MM.1S (cell line): ENCODE data around the gene CUZD1.

Source experiments
- DNase-seq: peaks from one replicate; pipeline ENCODE4 v3.0.0-alpha.2; 2015
- H2AFZ ChIP-seq: fragments of 300-600 bp; sonication (generic); 2 replicates; pipeline ENCODE4 v1.6.0; 2016; ENCODE audit warnings: antibody characterized with exemption, low read length
- H3F3A ChIP-seq: fragments of 300-600 bp; sonication (generic); 2 replicates; pipeline ENCODE4 v1.6.1; 2016; ENCODE audit warnings: mild to moderate bottlenecking, antibody characterized with exemption, low read length, moderate library complexity, mixed read lengths; ENCODE audit not compliant: insufficient read depth
- H3K27ac ChIP-seq: fragments of 300-600 bp; sonication (generic); 2 replicates; pipeline ENCODE4 v1.5.1; 2016; ENCODE audit warnings: mild to moderate bottlenecking, low read length
- H3K27me3 ChIP-seq: fragments of 300-600 bp; sonication (generic); replicated peaks from 2 replicates; pipeline ENCODE4 v1.6.0; 2016; ENCODE audit warnings: low read length; ENCODE audit not compliant: insufficient read depth
- H3K36me3 ChIP-seq: fragments of 300-600 bp; sonication (generic); replicated peaks from 2 replicates; pipeline ENCODE4 v1.6.1; 2016; ENCODE audit warnings: mild to moderate bottlenecking, low read length, mixed read lengths; ENCODE audit not compliant: insufficient read depth
- H3K4me1 ChIP-seq: fragments of 300-600 bp; sonication (generic); 2 replicates; pipeline ENCODE4 v1.6.1; 2016; ENCODE audit warnings: low read length, mixed read lengths
- H3K4me2 ChIP-seq: fragments of 300-600 bp; sonication (generic); 2 replicates; pipeline ENCODE4 v1.6.0; 2016; ENCODE audit warnings: low read depth, low read length
- H3K4me3 ChIP-seq: fragments of 300-600 bp; sonication (generic); 2 replicates; pipeline ENCODE4 v1.5.1; 2016; ENCODE audit warnings: low read length, mixed read lengths
- H3K79me2 ChIP-seq: fragments of 300-600 bp; sonication (generic); 2 replicates; pipeline ENCODE4 v1.6.1; 2016; ENCODE audit warnings: mixed run types, low read length, mixed read lengths
- H3K9ac ChIP-seq: fragments of 300-600 bp; sonication (generic); 2 replicates; pipeline ENCODE4 v1.6.1; 2016; ENCODE audit warnings: low read length, mixed read lengths
- H3K9me2 ChIP-seq: fragments of 300-600 bp; sonication (generic); replicated peaks from 2 replicates; pipeline ENCODE4 v1.6.1; 2016; ENCODE audit warnings: mild to moderate bottlenecking, low read length, mixed read lengths; ENCODE audit not compliant: insufficient read depth
- H3K9me3 ChIP-seq: fragments of 300-600 bp; sonication (generic); replicated peaks from 2 replicates; pipeline ENCODE4 v1.6.1; 2016; ENCODE audit warnings: mild to moderate bottlenecking, low read length, mixed read lengths; ENCODE audit not compliant: insufficient read depth
- H4K20me1 ChIP-seq: fragments of 300-600 bp; sonication (generic); 2 replicates; pipeline ENCODE4 v1.6.1; 2016; ENCODE audit warnings: mild to moderate bottlenecking, low read length, moderate library complexity, mixed read lengths; ENCODE audit not compliant: insufficient read depth
- EZH2 ChIP-seq: fragments of 300-600 bp; sonication (generic); optimal IDR thresholded peaks from 2 replicates; pipeline ENCODE3; 2017; ENCODE audit warnings: low read depth, mild to moderate bottlenecking, antibody characterized with exemption, low read length, mixed read lengths
- EZH2phosphoT487 ChIP-seq: fragments of 300-600 bp; sonication (generic); IDR thresholded peaks from 2 replicates; pipeline ENCODE4 v1.6.1; 2018; ENCODE audit warnings: antibody characterized with exemption, low read length
- TF ChIP-seq, protein P1 (sequence below): fragments of 300-600 bp; sonication (generic); IDR thresholded peaks from 2 replicates; pipeline ENCODE4 v1.5.1; 2016; ENCODE audit warnings: antibody characterized with exemption, low read length, mixed read lengths

The CUZD1 gene

DNA sequence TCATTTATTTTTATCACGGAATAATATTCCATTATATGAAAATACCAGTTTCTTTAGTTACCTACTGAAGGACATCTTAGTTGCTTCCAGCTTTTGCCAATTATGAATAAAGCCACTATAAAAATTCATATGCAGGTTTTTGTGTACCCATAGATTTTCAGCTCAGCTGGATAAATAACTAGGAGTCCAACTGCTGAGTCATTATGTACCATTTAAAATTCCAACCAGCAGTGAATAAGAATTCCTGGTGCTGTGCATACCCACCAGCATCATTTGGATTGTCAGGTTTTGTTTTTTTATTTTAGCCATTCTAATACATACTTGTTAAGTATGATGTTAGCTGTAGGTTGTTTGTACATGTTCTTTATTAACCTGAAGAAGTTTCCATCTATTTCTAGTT, 19.2 kb upstream of the CUZD1 start:
- no peak for DNase-seq
- H4K20me1 ChIP-seq: no peaks in the 10 kb centered on the region
- no peak overlapping the region for H3K9ac ChIP-seq
- peaks cover 67% of the 10 kb centered on the region for H3K79me2 ChIP-seq
- no peaks in the 10 kb centered on the region for H3F3A ChIP-seq
- no peaks in the 10 kb centered on the region for H3K27me3 ChIP-seq
- H3K9me2 ChIP-seq: no peaks in the 10 kb centered on the region
- no peaks in the 10 kb centered on the region for H3K36me3 ChIP-seq
- TF ChIP-seq, protein P1, sequence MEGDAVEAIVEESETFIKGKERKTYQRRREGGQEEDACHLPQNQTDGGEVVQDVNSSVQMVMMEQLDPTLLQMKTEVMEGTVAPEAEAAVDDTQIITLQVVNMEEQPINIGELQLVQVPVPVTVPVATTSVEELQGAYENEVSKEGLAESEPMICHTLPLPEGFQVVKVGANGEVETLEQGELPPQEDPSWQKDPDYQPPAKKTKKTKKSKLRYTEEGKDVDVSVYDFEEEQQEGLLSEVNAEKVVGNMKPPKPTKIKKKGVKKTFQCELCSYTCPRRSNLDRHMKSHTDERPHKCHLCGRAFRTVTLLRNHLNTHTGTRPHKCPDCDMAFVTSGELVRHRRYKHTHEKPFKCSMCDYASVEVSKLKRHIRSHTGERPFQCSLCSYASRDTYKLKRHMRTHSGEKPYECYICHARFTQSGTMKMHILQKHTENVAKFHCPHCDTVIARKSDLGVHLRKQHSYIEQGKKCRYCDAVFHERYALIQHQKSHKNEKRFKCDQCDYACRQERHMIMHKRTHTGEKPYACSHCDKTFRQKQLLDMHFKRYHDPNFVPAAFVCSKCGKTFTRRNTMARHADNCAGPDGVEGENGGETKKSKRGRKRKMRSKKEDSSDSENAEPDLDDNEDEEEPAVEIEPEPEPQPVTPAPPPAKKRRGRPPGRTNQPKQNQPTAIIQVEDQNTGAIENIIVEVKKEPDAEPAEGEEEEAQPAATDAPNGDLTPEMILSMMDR: no peak
- TF ChIP-seq EZH2: no peak
- no peaks in the 10 kb centered on the region for H3K4me1 ChIP-seq
- H3K4me3 ChIP-seq: no peak overlapping the region
- H3K9me3 ChIP-seq: no peaks in the 10 kb centered on the region
- H2AFZ ChIP-seq: no peak overlapping the region
- H3K4me2 ChIP-seq: no peak overlapping the region
- H3K27ac ChIP-seq: no peak overlapping the region

DNA sequence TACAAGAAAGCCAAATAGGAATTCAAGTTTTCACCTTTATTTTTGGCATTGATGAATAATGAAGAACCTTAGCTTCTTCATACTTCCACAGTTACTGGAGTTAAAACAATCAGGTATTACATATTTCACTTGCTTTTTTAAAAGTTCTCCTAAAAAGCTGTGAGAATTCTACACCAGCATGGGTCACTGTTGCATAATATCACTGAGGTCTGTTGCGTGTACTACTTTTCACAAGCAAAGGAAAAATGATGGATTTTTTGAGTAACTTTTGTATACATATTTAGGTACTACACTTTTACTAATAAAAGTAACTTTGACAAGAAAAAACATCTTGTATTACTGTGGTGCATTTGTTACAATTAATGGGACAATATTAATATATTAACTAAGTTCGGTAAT, 18.5 kb upstream of the CUZD1 start:
- Histone ChIP-seq H3K36me3 (no peaks in the 10 kb centered on the region), H3K4me3 (no peak overlapping the region), H2AFZ (no peak overlapping the region), H3K9me2 (no peaks in the 10 kb centered on the region), H4K20me1 (no peaks in the 10 kb centered on the region), H3K27ac (no peak overlapping the region), H3K4me2 (no peak overlapping the region), H3K9me3 (no peaks in the 10 kb centered on the region), H3K9ac (no peak overlapping the region), H3K27me3 (no peaks in the 10 kb centered on the region), H3K79me2 (peaks cover 74% of the 10 kb centered on the region), H3K4me1 (no peaks in the 10 kb centered on the region), H3F3A (no peaks in the 10 kb centered on the region)
- no peak for TF ChIP-seq EZH2
- TF ChIP-seq EZH2phosphoT487: no peak
- TF ChIP-seq, protein P1: no peak
- no peak for DNase-seq

DNA sequence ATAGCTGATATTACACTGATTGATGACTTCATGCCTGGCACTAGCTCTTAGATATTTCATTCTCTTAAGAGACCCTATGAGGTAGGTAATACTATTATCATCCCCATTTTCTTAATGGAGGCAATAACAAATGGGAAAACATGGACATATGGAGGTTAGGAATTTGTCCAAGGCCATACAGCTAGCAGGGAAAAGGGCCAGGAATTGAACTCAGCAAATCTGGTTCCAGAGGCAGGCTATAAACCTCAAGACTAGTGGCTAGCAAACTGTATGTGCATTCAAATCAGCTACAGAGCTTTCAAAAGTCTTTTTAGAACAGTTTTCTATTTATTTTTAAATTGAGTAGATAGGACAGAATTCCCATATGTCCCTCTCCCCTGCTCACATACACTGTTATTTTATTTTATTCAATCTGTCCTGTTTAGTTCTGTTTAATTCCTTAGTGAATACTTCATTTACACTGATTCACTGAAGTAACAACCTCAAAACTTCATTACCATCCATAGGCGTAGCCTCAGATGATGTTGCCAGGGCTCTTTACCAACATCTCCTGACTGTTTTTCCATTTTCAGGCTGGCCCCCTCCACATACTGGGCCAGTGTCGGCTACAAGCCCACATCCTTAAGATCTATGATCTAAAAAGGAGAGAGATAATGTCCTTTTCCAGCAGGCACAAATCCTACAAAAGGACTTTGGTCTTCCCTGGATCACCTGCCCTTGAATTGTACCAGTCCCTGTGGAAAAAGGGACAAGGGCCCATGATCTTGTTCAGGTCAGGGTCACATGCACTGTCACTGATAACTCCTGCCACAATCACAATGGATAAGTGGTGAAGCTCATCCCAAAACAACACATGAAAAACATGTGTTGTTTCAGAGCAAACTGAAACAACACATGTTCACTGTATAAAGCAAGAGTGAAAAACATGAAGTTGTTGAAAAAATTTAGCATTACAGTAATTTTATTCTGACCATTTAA, 17.8 kb upstream of the CUZD1 start:
- H3K27me3 ChIP-seq: no peaks in the 10 kb centered on the region
- no peak overlapping the region for H3K9ac ChIP-seq
- H3K27ac ChIP-seq: no peak overlapping the region
- H3K4me1 ChIP-seq: no peaks in the 10 kb centered on the region
- TF ChIP-seq, protein P1: no peak
- TF ChIP-seq EZH2 (no peak), EZH2phosphoT487 (no peak)
- no peaks in the 10 kb centered on the region for H3K9me2 ChIP-seq
- H3K4me2 ChIP-seq: no peak overlapping the region
- no peaks in the 10 kb centered on the region for H4K20me1 ChIP-seq
- H3K36me3 ChIP-seq: no peaks in the 10 kb centered on the region
- H3K79me2 ChIP-seq: peaks cover 81% of the 10 kb centered on the region
- H3K4me3 ChIP-seq: no peak overlapping the region
- no peak overlapping the region for H2AFZ ChIP-seq
- no peaks in the 10 kb centered on the region for H3F3A ChIP-seq
- no peak for DNase-seq
- H3K9me3 ChIP-seq: no peaks in the 10 kb centered on the region
